AML-193 (cell line): ENCODE measurements around the gene VSTM4.

Experiments
- DNase-seq, 2 experiments: peaks; one replicate each; lab custom pipeline; 2025; lab: John Stamatoyannopoulos, UW

VSTM4 gene

DNA sequence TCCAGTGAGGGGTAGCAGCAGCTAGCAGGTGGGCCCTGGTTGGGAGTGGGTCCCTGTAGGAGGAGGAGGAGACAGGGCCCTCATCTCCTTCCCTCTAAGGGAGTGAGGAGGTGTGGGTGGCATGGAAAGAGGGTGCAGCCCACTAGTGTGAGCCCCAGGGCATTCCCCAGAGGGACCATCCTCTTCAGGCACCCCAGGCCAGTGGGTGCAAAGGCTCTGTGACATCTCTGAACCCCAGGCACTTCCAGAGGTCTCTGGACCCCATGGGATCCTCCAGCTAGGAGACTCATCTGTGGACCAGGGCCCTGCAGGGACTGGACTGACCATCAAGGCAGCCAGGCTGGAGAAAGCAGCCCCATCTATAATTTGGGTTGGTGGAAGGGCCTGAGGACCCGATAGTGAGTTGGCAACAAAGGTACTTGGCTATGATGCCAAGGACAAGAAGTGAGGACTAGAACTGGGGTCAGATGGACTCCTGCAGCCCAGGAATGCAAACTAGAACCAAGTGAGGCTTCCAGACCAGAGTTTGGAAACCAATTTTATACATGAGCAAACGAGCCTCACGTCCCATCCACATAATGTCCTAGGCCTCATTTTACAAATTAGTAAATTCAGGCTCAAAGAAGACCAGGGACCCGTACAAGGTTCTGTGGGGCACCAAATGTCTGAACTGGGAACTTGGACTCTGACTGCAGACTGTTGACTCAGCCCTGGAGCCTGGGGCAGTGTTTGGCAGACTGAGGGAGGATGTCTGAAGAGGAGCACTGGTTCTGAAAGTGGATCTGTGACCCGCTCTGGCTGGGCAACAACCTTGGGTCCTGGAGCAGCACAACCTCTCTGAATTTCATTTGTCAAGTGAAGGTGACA lies 1.4 kb upstream of the VSTM4 start:
- no peak for DNase-seq

DNA sequence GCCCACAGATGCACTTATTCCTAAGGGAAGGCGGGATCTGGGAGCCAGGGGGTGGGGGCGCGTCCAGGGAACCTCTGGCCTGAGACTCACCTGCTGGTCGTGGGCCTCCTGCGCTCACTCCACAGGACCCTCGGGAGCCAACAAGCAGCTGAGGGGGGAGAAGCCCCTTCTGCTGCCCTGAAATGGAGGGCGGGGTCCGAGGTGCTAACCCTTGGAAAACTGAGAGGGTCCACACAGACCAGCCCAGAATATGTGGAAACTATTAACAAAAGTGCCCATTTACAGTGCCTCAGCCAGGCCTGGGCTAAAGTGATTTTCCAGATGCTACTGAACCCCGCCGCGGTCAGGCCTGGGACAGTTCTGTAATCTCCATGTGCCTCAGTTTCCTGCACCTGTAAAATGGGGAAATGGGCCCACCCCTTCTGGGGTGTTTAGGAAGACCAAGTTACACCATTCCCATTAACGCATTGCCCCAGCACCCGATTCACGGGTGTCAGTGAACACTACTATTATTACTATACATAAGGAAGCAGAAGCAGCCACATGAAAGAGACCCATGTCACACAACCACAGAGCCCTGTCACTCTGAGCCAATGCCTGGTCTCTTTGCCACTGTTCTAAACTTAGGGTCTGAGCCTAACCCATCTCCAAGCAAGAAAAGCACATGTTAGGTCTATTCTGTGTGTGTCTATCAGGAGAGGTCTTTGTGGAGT lies 630 bp upstream of the VSTM4 start:
- DNase-seq: no peak

- no peak for DNase-seq
Observed at GRCh38 chr10:49114718-49115014, 656 bp downstream of the VSTM4 start.

DNA sequence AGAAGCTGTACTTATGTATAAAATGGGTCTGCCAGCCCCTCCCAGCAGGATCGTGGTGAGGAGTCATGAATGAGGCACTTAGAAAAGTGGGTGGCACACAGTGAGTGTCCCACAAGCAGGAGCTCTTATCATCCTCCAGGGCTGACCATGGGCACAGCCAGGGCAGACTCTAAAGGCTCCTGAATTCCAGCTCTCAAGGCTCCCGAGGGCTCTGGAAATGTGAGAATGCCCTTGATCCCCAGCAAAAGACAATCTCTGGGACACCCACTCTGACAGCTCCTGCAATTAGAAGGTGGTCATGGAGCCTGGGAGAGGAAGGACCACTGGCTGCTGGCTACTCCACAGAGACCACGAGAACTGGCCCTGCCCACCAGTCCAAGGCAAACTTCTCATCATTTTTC lies 1.6 kb downstream of the VSTM4 start:
- DNase-seq: no peak

GRCh38 chr10:49112851-49113250 lies 2.5 kb downstream of the VSTM4 start:
- DNase-seq: no peak

GRCh38 chr10:49112098-49112497 lies 3.2 kb downstream of the VSTM4 start:
- no peak for DNase-seq

GRCh38 chr10:49111320-49111698 lies 4.0 kb downstream of the VSTM4 start:
- DNase-seq: no peak

GRCh38 chr10:49110684-49111319 lies 4.5 kb downstream of the VSTM4 start:
- DNase-seq: no peak

GRCh38 chr10:49109669-49110340 lies 5.5 kb downstream of the VSTM4 start:
- no peak for DNase-seq

DNA sequence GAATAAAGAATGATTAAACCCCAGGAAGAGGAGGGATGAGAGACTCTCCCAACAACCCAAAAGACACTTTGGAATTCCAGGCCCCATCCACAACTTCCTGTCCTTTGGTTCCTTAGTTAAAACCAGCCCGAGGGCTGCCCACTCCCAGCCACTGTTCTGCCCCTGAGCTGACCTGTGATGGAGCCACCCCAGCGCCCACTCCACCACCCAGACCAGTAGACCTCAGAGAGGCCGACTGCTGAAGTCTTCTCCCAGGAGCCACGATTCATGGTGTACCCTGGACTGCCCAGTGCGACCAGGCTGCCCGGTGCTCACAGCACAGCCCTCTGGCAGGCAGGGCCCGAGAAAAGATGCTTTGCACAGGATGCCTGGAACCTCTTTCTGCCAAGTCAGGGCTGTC lies 6.7 kb downstream of the VSTM4 start:
- DNase-seq: no peak

DNA sequence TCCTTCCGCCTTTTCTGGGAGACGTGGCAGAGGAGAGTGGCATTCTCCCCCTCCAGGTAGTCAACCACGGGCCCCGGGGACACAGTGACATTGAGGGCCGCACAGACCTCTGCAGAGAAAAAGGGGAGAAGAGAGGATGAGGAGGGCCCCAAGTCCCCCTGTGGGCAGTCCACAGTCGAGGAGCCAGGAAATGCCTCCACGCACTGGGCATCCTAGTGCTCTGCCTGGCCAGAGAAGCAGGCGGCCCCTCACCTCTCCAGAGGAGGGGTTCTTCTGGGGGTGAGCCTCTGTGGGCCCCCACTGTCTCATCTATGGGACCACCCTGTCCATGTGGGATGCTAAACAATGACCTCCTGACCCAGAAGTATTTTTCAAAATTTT lies 7.4 kb downstream of the VSTM4 start:
- DNase-seq: no peak

GRCh38 chr10:49107111-49107886 lies 8.0 kb downstream of the VSTM4 start:
- DNase-seq: no peak

GRCh38 chr10:49106451-49106850 lies 8.9 kb downstream of the VSTM4 start:
- DNase-seq: no peak

DNA sequence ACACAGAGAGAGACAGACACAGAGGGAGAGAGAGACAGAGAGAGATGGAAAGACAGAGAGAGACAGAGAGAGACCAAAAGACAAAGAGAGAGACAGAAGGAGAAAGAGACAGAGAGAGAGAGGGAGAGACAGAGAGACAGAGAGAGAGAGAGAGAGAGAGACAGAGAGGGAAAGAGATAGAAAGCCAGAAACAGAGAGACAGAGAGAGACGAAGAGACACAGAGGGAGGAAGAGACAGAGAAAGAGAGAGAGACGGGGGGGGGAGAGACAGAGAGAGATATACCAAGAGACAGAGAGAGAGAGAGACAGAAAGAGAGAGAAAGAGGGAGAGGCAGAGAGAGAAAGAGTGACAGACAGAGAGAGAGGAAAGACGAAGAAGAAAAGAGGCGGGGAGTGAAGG lies 10.2 kb downstream of the VSTM4 start:
- no peak for DNase-seq

- no peak for DNase-seq
Observed at GRCh38 chr10:49104323-49104722, 11.0 kb downstream of the VSTM4 start.

DNA sequence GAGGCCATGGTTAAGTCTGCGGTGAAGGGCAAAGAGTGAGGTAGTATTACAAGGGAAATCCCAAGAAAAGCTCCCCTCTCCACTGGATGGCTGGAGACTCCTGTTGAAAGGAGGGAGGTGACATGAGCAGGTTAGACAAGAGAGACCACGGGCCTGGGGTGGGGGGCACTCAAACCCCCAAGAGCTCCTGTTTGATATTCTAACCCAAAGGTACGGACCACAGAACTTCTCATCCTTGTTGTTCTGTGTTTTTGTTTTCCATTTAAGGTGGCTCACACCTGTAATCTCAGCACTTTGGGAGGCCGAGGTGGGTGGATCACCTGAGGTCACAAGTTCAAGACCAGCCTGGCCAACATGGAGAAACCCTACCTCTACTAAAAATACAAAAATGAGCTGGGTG lies 11.6 kb downstream of the VSTM4 start:
- DNase-seq: no peak

DNA sequence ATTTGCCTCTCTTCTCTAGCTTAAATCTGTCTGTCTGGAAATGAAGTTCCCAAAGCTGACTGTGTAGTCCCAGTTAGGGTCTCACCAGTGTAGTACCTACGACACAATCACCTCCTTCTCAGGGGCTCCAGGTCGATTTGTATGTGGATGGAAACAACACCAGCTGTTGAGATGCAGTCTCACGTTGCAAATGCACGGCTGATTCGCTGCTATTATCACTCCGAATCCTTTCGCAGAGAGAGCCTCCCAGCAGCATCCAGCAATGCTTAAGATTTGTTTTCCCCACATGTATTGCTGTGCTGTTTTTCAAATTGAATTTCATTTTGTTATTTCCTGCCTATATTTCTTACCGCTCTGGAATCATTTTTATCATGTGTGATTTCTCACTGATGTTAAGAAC lies 16.3 kb downstream of the VSTM4 start:
- DNase-seq: no peak

GRCh38 chr10:49096890-49097445 lies 18.4 kb downstream of the VSTM4 start:
- DNase-seq: no peak

DNA sequence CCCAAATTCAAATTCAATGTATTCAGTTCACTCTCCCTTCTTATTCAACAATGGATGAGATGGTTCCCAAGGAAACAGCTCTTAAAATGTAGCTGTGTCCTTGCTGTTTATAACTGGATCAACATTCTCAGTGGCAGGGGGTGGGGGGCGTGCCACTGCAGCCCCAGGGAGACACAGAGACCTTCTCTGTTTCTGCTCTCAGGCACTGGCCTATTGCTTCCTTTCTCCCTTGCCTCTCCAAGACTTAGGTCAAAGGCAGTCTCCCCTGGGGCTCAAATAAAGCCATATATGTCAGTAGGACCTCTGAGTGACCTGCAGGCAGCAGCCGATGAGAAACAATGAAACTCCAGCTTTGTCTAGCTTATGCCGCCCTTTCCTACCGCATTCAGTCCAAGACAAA lies 20.7 kb downstream of the VSTM4 start:
- DNase-seq: no peak

- no peak for DNase-seq
Observed at GRCh38 chr10:49093922-49094321, 21.4 kb downstream of the VSTM4 start.

- DNase-seq: no peak
Observed at GRCh38 chr10:49092477-49092876, 22.8 kb downstream of the VSTM4 start.
